ENCODE data around the gene CNTN4.

Gene CNTN4

DNA sequence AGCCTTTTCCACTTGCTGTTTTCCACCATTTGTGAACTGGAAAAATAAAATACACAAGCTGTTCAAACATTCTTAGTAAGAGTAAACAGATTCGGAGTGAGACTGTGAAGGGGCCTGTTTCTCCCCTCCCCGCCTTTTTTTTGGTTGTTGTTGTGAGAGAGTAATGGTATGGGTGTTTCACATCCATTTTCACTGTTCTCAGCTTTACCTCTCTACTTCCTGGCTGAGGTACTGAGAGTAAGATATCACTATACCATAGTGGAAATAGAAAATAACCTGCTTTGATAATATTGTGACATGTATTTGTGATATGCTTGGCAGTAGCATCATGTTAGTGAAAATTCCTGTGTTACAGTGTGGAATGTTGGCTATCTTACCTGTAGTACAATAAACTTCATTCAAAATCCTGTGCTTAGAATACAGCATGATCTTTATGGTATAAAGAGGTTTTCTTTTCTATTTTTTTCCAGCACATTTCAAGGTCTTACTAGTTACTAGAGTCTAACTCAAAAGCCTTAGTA lies 12.0 kb downstream of the CNTN4 start:
- Mint-ChIP-seq H3K27ac (no peak overlapping the region), H3K27me3 (no peaks in the 10 kb centered on the region), H3K36me3 (ENCODE audit: low read depth) (no peaks in the 10 kb centered on the region), H3K9me3 (peaks cover 36% of the 10 kb centered on the region), H3K4me1 (ENCODE audit: low read depth) (no peaks in the 10 kb centered on the region), H3K4me3 (no peak overlapping the region)
- intact Hi-C loops (cut with micrococcal nuclease): no loop called here

DNA sequence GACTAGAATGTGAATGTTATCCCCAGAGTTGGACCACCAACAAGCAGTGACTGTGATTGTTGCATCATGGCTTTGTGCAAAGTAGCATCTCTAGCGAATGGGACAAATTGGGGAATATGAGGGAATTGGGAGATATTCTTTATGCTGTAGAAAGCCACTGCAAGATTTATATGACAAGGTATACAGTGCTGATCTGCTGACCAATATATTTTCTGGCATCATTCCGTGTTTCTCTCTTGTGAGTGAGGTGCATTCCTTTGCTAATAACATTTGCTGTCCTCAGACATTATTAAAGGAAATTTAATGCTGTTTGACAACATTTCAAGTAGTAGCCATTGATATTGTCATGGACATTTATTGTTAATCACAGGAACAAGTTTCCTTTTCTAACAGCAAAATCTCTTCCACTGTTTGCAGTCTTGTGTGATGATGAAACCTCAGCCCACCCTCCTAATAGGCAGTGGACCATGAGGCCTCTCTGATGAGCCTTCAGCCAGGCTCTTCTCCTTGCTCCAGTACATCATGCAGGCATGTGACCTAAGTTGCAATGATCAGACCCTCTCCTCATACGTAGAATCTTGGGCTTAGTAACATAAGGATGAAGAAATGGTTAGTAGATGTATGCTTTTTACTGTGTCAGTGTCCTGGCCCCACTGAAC lies 16.1 kb downstream of the CNTN4 start:
- Mint-ChIP-seq H3K9me3 (peaks cover 33% of the 10 kb centered on the region), H3K27me3 (no peaks in the 10 kb centered on the region), H3K36me3 (ENCODE audit: low read depth) (no peaks in the 10 kb centered on the region), H3K27ac (no peak overlapping the region), H3K4me3 (no peak overlapping the region), H3K4me1 (ENCODE audit: low read depth) (no peaks in the 10 kb centered on the region)
- intact Hi-C loops (cut with micrococcal nuclease): no loop called here

DNA sequence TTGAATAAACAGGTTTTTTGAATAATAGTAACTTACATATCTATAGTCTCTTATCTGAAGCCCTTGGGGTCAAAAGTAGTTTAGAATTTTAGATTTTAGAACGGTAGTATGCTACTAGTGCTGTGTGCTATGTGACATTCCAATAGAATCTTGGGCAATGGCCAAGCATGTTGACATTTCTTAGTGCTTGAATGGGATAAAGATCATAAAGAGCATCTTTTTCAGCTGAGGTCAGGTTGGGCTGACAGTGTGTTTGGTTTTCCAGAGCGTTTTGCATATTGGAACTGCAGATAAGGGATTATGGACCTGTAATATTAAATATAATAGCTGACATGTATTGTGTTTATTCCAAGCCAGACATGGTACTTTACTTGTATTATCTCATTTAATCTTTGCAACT lies 32.1 kb downstream of the CNTN4 start:
- H3K36me3 Mint-ChIP-seq (ENCODE audit: low read depth): no peaks in the 10 kb centered on the region
- no peaks in the 10 kb centered on the region for H3K27me3 Mint-ChIP-seq
- intact Hi-C loops (cut with micrococcal nuclease): no loop called here
- no peak overlapping the region for H3K4me3 Mint-ChIP-seq
- H3K9me3 Mint-ChIP-seq: peaks cover 14% of the 10 kb centered on the region
- H3K27ac Mint-ChIP-seq: no peak overlapping the region
- H3K4me1 Mint-ChIP-seq (ENCODE audit: low read depth): no peaks in the 10 kb centered on the region

DNA sequence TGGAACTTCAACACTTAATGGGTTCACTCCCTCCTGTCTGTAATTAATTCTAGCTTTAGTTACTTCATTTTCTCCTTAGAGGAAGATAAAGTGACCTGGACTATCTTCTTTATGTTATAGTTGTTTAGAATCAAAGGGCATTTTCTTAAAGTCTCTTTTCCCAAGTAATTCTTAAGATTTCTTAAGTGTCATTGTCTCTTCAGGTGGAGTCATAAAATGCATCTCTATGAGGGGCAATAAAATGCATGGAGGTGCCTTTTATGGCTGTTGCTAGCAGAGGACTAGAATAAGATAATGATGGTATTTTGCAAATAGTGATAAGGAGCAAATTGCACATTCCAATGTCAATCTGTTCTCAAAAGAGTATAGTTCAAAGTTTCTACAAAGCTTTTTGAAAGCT lies 34.5 kb downstream of the CNTN4 start:
- Mint-ChIP-seq H3K4me3 (no peak overlapping the region), H3K27me3 (no peaks in the 10 kb centered on the region), H3K4me1 (ENCODE audit: low read depth) (no peaks in the 10 kb centered on the region), H3K9me3 (peaks cover 17% of the 10 kb centered on the region), H3K27ac (no peak overlapping the region), H3K36me3 (ENCODE audit: low read depth) (no peaks in the 10 kb centered on the region)
- intact Hi-C loops (cut with micrococcal nuclease): no loop called here

DNA sequence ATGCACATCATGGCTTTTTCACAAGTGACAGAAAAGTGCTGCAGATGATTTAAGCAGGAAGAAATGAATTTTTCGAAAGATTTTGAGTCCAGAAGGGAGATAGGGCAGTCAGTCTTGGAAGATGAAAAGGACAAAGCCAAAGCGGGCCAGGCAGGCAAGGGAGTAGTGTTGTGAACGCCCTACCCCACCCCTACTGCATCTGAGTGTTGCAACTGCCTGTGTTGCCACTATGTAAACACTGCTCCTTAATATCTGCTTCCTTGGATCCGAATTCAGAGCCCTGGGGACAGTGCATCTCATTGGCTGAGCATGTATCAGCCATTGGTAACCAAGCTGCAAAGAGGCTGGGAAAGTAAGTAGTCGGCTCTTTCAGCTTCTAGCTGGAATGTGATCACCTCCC lies 39.0 kb downstream of the CNTN4 start:
- no peaks in the 10 kb centered on the region for H3K27me3 Mint-ChIP-seq
- no peak overlapping the region for H3K4me3 Mint-ChIP-seq
- no peaks in the 10 kb centered on the region for H3K4me1 Mint-ChIP-seq (ENCODE audit: low read depth)
- H3K36me3 Mint-ChIP-seq (ENCODE audit: low read depth): no peaks in the 10 kb centered on the region
- intact Hi-C loops (cut with micrococcal nuclease): no loop called here
- peaks cover 30% of the 10 kb centered on the region for H3K9me3 Mint-ChIP-seq
- H3K27ac Mint-ChIP-seq: no peak overlapping the region

DNA sequence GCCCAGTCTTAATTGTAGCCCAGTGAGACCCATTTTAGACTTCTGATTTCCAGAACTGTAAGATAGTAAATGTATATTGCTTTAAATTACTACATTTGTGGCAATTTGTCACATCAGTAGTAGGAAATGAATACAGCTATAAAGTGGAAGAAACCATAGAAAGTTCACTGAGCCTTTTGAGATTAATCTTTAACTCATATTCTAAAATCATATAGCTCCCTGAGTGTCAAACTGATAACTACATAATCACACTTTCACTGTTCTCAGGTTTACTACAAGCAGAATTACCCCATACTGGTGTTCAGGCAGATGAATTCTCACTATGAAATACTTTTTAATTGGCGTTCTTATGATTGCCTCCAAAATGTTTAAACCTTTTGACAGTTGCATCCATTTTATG lies 42.8 kb downstream of the CNTN4 start:
- Mint-ChIP-seq H3K4me1 (ENCODE audit: low read depth) (no peaks in the 10 kb centered on the region), H3K9me3 (peaks cover 19% of the 10 kb centered on the region), H3K27me3 (no peaks in the 10 kb centered on the region), H3K27ac (no peak overlapping the region), H3K4me3 (no peak overlapping the region), H3K36me3 (ENCODE audit: low read depth) (no peaks in the 10 kb centered on the region)
- intact Hi-C loops (cut with micrococcal nuclease): no loop called here

DNA sequence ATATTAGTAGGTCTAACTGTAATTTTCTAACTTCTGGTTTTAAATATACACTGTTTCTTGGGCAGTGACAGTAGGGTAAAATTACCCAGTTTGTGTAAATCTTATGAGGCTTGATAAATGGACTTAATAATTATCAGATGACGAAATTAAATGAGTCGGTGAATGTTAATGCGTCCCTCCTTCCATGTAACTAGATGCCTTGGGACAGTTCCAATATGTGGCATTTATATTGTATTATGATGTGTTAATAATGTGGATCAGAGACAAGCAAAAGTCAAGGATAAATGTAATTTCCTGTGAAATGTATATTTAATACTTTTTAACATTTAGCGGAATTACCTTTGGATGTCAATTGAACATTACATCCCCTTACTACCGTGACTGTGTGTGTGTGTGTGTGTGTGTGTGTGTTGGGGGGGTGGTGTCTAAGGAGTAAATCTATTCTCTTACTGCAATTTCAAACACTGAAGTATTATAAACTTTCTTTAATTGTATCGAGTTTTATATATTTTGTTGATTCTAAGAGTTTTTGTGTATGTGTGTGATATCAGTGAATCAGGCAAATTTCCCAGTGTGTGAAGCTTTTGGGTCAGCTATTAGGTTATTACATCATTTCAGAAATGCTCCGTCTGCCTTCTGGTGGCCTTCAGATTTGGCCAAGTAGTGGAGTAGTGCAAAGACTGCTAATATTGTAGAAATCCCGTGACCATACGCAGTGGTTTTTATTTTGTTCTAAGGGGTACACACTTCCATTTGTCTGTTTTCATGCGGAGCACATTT lies 50.1 kb downstream of the CNTN4 start:
- intact Hi-C loops (cut with micrococcal nuclease): no loop called here
- no peaks in the 10 kb centered on the region for H3K27me3 Mint-ChIP-seq
- H3K36me3 Mint-ChIP-seq (ENCODE audit: low read depth): no peaks in the 10 kb centered on the region
- no peak overlapping the region for H3K4me3 Mint-ChIP-seq
- H3K4me1 Mint-ChIP-seq (ENCODE audit: low read depth): no peaks in the 10 kb centered on the region
- no peaks in the 10 kb centered on the region for H3K9me3 Mint-ChIP-seq
- no peak overlapping the region for H3K27ac Mint-ChIP-seq

DNA sequence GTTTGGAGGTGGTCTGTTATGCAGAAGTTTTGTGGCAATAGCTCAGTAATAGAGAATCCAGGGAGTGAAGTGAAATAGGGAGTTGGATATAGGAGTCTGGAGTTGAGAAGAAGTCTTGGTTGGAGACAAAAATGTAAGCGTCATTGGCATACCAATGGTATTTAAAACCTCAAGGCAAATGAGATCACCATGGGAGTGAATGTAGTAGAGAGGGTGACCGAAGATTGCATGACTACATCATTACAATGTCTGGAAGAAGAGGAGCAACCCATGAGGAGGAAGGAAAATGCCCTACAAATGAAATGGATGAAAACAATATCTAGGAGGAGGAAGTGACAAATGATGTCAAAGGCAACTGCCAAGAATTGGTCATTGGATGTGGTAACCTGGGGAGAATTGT lies 54.4 kb downstream of the CNTN4 start:
- H3K4me1 Mint-ChIP-seq (ENCODE audit: low read depth): no peaks in the 10 kb centered on the region
- H3K27ac Mint-ChIP-seq: no peak overlapping the region
- H3K9me3 Mint-ChIP-seq: no peaks in the 10 kb centered on the region
- no peaks in the 10 kb centered on the region for H3K36me3 Mint-ChIP-seq (ENCODE audit: low read depth)
- intact Hi-C loops (cut with micrococcal nuclease): no loop called here
- no peak overlapping the region for H3K4me3 Mint-ChIP-seq
- H3K27me3 Mint-ChIP-seq: no peaks in the 10 kb centered on the region

DNA sequence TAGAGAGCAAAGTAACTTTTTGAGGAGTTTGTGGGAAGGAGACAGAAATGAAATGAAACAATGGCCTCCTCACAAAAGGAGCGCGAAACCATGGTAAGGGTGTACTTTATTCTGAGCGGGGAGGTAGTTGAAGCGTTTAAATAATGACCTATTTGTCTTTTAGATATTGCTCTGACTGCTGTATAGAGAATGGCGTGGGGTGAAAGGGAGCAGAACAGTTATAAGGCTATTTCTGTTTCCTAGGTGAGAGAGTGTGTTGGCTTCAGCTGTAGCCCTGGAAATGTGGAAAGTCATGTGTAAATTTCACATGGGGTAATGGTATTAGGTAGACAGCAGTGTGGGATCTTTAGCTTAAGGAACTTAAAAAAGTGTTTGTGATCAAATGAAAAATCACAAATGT lies 54.9 kb downstream of the CNTN4 start:
- H3K27me3 Mint-ChIP-seq: no peaks in the 10 kb centered on the region
- intact Hi-C loops (cut with micrococcal nuclease): no loop called here
- no peak overlapping the region for H3K4me3 Mint-ChIP-seq

DNA sequence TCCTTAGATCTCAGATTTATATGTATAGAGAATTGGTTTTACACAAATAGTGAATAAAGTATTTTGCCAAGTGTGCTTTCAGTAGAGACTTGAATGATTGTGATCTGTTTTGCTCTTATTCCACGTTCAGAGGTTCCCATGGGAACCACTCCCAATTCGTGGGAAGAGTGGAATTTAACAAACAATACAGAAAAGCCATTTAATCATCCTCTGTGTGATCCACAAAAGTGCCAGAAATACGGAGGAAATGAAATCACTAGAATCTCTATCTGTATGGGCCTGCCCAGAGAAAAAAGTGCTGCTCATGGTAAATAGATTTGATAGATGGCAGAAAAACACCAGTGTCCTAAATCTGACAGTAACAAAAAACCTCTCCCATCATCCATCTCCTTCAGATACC lies 56.0 kb downstream of the CNTN4 start:
- H3K9me3 Mint-ChIP-seq: no peaks in the 10 kb centered on the region
- H3K36me3 Mint-ChIP-seq (ENCODE audit: low read depth): no peaks in the 10 kb centered on the region

More for the DNA sequence above, 54.9 kb downstream of the CNTN4 start:
- Mint-ChIP-seq H3K36me3 (ENCODE audit: low read depth) (no peaks in the 10 kb centered on the region), H3K4me1 (ENCODE audit: low read depth) (no peaks in the 10 kb centered on the region), H3K9me3 (no peaks in the 10 kb centered on the region), H3K27ac (no peak overlapping the region)

DNA sequence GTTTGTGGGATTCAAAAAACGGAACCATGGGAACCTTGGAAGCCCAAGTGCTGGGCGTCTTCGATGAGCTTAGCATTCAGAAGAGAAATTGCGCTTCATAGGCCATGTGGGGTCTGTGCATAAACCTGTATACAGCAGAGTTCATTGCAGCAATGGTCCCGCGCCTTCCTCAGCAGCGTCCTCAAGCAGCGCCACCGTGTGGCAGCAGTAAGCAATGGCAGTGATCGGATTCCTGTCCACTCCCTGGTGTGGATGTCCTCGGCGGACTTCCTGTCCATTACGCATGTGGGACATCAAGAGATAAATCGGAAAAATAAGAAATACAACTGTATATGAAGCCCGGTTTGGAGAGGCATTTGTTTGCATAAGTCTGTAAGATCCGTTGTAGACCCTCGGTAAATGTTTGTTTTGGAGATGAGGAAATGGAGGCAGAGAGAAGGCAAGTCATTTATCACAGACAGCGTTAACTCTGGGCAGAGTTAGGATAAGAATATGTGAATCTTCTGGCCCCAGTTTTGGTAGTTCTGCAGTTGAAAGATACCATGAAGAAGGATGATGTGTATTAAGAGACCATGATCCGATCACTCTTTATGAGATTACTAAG lies 57.7 kb downstream of the CNTN4 start:
- no peaks in the 10 kb centered on the region for H3K27me3 Mint-ChIP-seq
- H3K9me3 Mint-ChIP-seq: no peaks in the 10 kb centered on the region
- H3K4me1 Mint-ChIP-seq (ENCODE audit: low read depth): no peaks in the 10 kb centered on the region
- H3K27ac Mint-ChIP-seq: no peak overlapping the region
- intact Hi-C loops (cut with micrococcal nuclease): no loop called here
- H3K4me3 Mint-ChIP-seq: no peak overlapping the region
- H3K36me3 Mint-ChIP-seq (ENCODE audit: low read depth): no peaks in the 10 kb centered on the region

More for the DNA sequence above, 56.0 kb downstream of the CNTN4 start:
- Mint-ChIP-seq H3K4me1 (ENCODE audit: low read depth) (no peaks in the 10 kb centered on the region), H3K27ac (no peak overlapping the region), H3K4me3 (no peak overlapping the region), H3K27me3 (no peaks in the 10 kb centered on the region)
- intact Hi-C loops (cut with micrococcal nuclease): no loop called here

DNA sequence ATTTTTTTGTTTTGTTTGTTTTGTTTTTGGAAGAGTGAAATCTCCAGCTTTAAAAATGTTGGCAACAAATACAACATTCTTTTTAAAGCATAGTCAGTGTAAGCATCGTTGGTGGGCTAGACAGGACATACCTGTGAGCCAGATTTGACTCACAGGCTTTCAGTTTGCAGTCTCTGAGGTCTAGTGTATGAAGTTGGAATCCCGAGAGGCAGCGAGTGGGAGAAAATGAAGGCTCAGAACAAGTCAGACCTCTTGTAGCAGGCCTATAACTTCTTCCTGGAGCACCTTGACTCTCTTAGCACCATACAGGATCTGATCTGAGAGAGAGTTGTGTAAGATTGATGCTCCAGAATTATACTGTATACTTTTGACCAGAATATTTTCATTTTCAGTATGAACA lies 60.2 kb downstream of the CNTN4 start:
- no peaks in the 10 kb centered on the region for H3K27me3 Mint-ChIP-seq
- intact Hi-C loops (cut with micrococcal nuclease): no loop called here
- H3K4me3 Mint-ChIP-seq: no peak overlapping the region
- no peaks in the 10 kb centered on the region for H3K4me1 Mint-ChIP-seq (ENCODE audit: low read depth)
- no peaks in the 10 kb centered on the region for H3K36me3 Mint-ChIP-seq (ENCODE audit: low read depth)
- no peaks in the 10 kb centered on the region for H3K9me3 Mint-ChIP-seq
- H3K27ac Mint-ChIP-seq: no peak overlapping the region

DNA sequence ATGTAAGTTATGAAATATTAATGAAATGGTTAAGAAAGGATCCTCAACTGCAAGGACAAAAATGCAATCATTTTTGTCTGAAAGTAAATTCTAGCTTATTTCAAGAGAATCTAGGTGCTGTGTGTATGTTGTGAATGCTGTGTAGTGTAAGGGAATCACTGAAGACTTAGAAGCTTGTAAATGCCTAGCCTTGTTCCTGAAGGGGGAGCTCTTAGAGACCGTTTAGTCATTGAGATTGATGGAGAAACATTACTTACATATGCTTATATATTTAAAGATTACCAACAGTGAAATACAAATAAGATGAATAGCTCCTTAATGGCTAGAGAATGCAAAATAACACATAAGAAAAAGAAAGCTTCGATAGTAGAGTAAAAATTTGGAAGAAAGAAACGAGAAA lies 67.9 kb downstream of the CNTN4 start:
- Mint-ChIP-seq H3K9me3 (peaks cover 8% of the 10 kb centered on the region), H3K27ac (no peak overlapping the region), H3K27me3 (no peaks in the 10 kb centered on the region), H3K4me1 (ENCODE audit: low read depth) (no peaks in the 10 kb centered on the region), H3K4me3 (no peak overlapping the region), H3K36me3 (ENCODE audit: low read depth) (no peaks in the 10 kb centered on the region)
- intact Hi-C loops (cut with micrococcal nuclease): no loop called here

DNA sequence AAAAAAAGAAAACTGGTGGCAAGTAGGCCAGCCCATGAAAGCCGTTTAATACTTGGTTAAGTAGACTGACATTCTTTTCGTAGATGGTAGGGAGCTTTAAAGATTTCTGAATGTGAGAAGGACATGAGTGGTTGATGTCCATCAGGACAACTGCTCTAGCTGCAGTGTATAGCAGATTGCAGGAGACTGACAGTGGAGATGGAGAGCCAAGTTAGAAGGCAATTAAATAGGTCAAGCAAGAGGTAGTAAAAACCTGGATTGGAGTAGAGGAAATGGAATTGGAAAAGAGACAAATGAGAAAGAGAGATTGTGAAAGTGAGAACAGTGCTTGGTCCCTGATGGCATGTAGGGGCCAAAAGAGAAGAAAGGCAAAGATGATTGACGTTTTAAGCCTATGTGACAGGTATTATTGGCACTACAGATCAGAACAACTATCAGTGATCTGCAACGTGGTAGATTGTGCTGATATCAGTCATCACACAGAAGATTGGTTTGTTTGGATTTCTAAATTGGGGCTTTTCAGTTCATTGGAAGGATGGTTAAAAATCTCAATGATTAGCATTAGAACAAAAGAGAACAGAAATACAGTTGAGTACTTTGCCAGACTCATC lies 74.0 kb downstream of the CNTN4 start:
- Mint-ChIP-seq H3K9me3 (peaks cover 22% of the 10 kb centered on the region), H3K27ac (no peak overlapping the region), H3K4me3 (no peak overlapping the region), H3K36me3 (ENCODE audit: low read depth) (no peaks in the 10 kb centered on the region), H3K4me1 (ENCODE audit: low read depth) (no peaks in the 10 kb centered on the region), H3K27me3 (no peaks in the 10 kb centered on the region)
- intact Hi-C loops (cut with micrococcal nuclease): no loop called here

All from dendritic cell treated with granulocyte-macrophage colony-stimulating factor and Interleukin-4, amounts not matched to agents 40 ng/mL and 50 ng/mL, for 4 days (primary cell).